Spleen (tissue), 11 donors: ENCODE measurements around the gene ARMC3. TPM values are rescaled to one million over a fixed set of nuclear protein-coding genes. Genes with fewer than 3 reads are reported as not detected.
"Not testable (repeated sequence)": the region's sequence is repeated elsewhere in the genome, so short reads cannot be mapped to it uniquely, and the experiment has no call there.

Source experiments
- DNase-seq: peaks from one replicate; pipeline ENCODE4 v3.0.0-alpha.2; 2020
- H3K27ac ChIP-seq, 8 donors: fragments of 200-600 bp; sonication (generic) in 7 of 8; 1 replicate in 4 of 8; 2 replicates in 4 of 8; pipeline versions ENCODE4 v1.5.0 to v1.8.0; 2016 to 2021; ENCODE audit warnings: inconsistent platforms in 4 of 8, mild to moderate bottlenecking in 4 of 8, moderate library complexity in 1 of 8
- H3K27me3 ChIP-seq, 7 donors: fragments of 200-600 bp; sonication (generic) in 6 of 7; replicated peaks in 1 of 7; 1 replicate in 4 of 7; 2 replicates in 3 of 7; pipeline versions ENCODE4 v1.5.0 to v1.8.0; 2016 to 2021; ENCODE audit warnings: inconsistent platforms in 3 of 7, mild to moderate bottlenecking in 1 of 7
- H3K36me3 ChIP-seq, 6 donors: fragments of 200-600 bp; sonication (generic) in 5 of 6; 1 replicate in 4 of 6; 2 replicates in 2 of 6; pipeline versions ENCODE4 v1.5.0 to v1.8.0; 2016 to 2021; ENCODE audit warnings: inconsistent platforms in 2 of 6
- H3K4me1 ChIP-seq, 6 donors: fragments of 200-600 bp; sonication (generic) in 5 of 6; 1 replicate in 3 of 6; 2 replicates in 3 of 6; pipeline versions ENCODE4 v1.5.0 to v1.8.0; 2016 to 2021; ENCODE audit warnings: inconsistent platforms in 3 of 6
- H3K4me3 ChIP-seq, 8 donors: fragments of 200-600 bp; sonication (generic) in 7 of 8; 1 replicate in 4 of 8; 2 replicates in 4 of 8; pipeline versions ENCODE4 v1.5.0 to v1.8.0; 2016 to 2021; ENCODE audit warnings: inconsistent platforms in 4 of 8, mild to moderate bottlenecking in 4 of 8, moderate library complexity in 2 of 8
- H3K9me3 ChIP-seq, 8 donors: fragments of 200-600 bp; sonication (generic) in 7 of 8; 1 replicate in 4 of 8; 2 replicates in 4 of 8; pipeline versions ENCODE4 v1.5.0 to v1.8.0; 2016 to 2021; ENCODE audit warnings: inconsistent platforms in 4 of 8
- POLR2A ChIP-seq, 3 donors: fragments of 450-650 bp; IDR thresholded peaks; one replicate each; pipeline ENCODE4 v1.5.1; 2017; ENCODE audit warnings: antibody characterized with exemption in 3 of 3, mild to moderate bottlenecking in 1 of 3
- POLR2AphosphoS5 ChIP-seq, 3 donors: sonication (generic); formaldehyde crosslinking; IDR thresholded peaks; one replicate each; pipeline ENCODE4 v1.5.1; 2017; ENCODE audit warnings: antibody characterized with exemption in 3 of 3
- WGBS, 5 donors: extraction: QIAGEN DNeasy Blood & Tissue Kit in 3 of 5; methylation state at CpG; one replicate each; pipeline versions ENCODE4 v1.1.5 to v1.1.7; 2013 to 2018; 5-methylcytosine and 5-hydroxymethylcytosine counted together
- intact Hi-C: fragments of 100-400 bp; cut with DNase I; formaldehyde crosslinking; loops from one replicate; pipeline ENCODE4 v1.15.0; 2023; ENCODE audit warnings: low total_unique reads
- polyA plus RNA-seq, 3 donors: library from polyadenylated mRNA; stranded (reverse); fragments of 200-250 nt; gene quantifications; one replicate each; pipeline ENCODE4 v1.2.1, GENCODE V29; 2013
- total RNA-seq, 7 donors: library from RNA; depleted of rRNA in 3 of 7; stranded (reverse); fragments of >200 nt in 3 of 7; fragmentation: NEBNext Ultra II Directional in 4 of 7; extraction: Animal tissue kit (Norgen Biotek cat#: 25700) in 4 of 7; gene quantifications; one replicate each; pipeline versions ENCODE4 v1.1.0 to v1.2.1, GENCODE V29; 2016 to 2021
- TF ChIP-seq, protein P1 (sequence below), 11 experiments: fragments of 200-600 bp in 7 of 11; fragments of 450-650 bp in 4 of 11; sonication (generic) in 4 of 11; IDR thresholded peaks in 8 of 11; conservative IDR thresholded peaks in 3 of 11; 1 replicate in 7 of 11; 2 replicates in 4 of 11; pipeline versions ENCODE4 v1.4.0 to v1.8.0; 2016 to 2021; ENCODE audit warnings: antibody characterized with exemption in 11 of 11, inconsistent platforms in 4 of 11, mild to moderate bottlenecking in 1 of 11
- donor health status: healthy with polysubstance abuse.
- donor health status: DM: no; HTN: no; CAD: no; lungs with moderate emphysema.
- donor health status: DM: no; HTN: no; CAD: no.
- donor health status: Bipolar disorder and iron deficiency.
- donor health status: healthy.
- donor health status: DM: no; HTN: no; CAD: no.
- donor health status: DM: yes; HTN: yes; CAD: no.

The ARMC3 gene
- total and polyA plus RNA-seq, 10 donors = 0.66 to 0.85 TPM; not detected in 8

DNA sequence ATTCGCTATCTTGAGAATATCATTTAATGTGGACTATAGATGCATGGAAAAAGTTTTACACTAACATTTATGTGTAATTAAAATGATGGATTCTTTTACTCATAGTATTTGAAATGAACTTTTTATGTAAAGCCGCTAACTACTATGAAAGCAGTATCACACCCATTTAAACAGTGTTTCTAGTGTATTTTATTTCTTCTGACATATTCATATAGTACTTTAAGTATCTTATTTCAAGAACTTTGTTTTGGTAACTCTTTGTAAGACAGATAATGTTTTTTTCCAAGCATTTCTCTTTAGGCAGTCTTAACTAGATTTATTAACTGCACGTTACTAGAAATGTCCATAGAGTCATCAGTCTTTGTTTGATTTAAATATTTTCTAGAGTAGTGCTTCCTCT is 12.5 kb upstream of the ARMC3 start:
- H3K4me3 ChIP-seq = no peak overlapping the region
- peaks cover 0 to 11% (median 0%) of the 10 kb centered on the region in 8 donors for H3K9me3 ChIP-seq
- no peak for TF ChIP-seq POLR2AphosphoS5 (IDR thresholded peaks at IDR 0.05)
- TF ChIP-seq POLR2A (IDR thresholded peaks at IDR 0.05) = no peak
- TF ChIP-seq, protein P1, sequence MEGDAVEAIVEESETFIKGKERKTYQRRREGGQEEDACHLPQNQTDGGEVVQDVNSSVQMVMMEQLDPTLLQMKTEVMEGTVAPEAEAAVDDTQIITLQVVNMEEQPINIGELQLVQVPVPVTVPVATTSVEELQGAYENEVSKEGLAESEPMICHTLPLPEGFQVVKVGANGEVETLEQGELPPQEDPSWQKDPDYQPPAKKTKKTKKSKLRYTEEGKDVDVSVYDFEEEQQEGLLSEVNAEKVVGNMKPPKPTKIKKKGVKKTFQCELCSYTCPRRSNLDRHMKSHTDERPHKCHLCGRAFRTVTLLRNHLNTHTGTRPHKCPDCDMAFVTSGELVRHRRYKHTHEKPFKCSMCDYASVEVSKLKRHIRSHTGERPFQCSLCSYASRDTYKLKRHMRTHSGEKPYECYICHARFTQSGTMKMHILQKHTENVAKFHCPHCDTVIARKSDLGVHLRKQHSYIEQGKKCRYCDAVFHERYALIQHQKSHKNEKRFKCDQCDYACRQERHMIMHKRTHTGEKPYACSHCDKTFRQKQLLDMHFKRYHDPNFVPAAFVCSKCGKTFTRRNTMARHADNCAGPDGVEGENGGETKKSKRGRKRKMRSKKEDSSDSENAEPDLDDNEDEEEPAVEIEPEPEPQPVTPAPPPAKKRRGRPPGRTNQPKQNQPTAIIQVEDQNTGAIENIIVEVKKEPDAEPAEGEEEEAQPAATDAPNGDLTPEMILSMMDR (IDR thresholded peaks at IDR 0.05 in 8 of 11, conservative IDR thresholded peaks at IDR 0.05 in 3 of 11) = no peak
- no peaks in the 10 kb centered on the region for H3K27me3 ChIP-seq
- intact Hi-C loops = no loop called here
- no peak for DNase-seq
- peaks cover 0 to 5% (median 0%) of the 10 kb centered on the region in 6 donors for H3K4me1 ChIP-seq
- no peaks in the 10 kb centered on the region for H3K36me3 ChIP-seq
- H3K27ac ChIP-seq = no peak overlapping the region
- WGBS, 5 donors = 89 to 95% (median 92%) methylated on average over 3 of the region's 3 CpGs

DNA sequence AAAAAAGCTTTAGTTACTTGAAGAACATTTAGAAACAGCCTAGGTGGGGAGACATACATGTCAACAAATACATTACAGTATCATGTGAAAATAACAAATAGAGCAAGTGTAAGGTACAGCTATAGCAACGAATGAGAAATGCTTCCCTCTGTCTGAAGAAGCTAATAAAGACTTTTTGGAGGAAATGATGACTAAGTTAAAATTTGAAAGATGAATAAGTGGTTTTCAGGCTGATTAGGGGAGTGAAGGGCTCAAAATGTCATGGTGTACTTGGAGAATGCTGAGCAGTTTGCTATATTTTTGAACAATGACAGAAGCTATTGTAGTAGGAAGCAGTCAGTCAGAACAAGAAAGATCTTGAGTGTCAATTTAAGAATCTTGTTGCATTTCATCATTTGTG is 2.8 kb upstream of the ARMC3 start:
- Histone ChIP-seq H3K4me1 (peaks cover 0 to 14% (median 10%) of the 10 kb centered on the region in 6 donors), H3K4me3 (no peak overlapping the region), H3K36me3 (no peaks in the 10 kb centered on the region), H3K9me3 (peaks cover 0 to 16% (median 8%) of the 10 kb centered on the region in 8 donors), H3K27ac (no peak overlapping the region), H3K27me3 (peaks cover 0 to 18% (median 0%) of the 10 kb centered on the region in 7 donors)
- WGBS, 5 donors = 34 to 62% (median 49%) methylated on average over 1 of the region's 1 CpG
- no peak for DNase-seq
- intact Hi-C loops = no loop called here
- TF ChIP-seq, protein P1 (IDR thresholded peaks at IDR 0.05 in 8 of 11, conservative IDR thresholded peaks at IDR 0.05 in 3 of 11) = no peak
- TF ChIP-seq POLR2A (IDR thresholded peaks at IDR 0.05) (no peak), POLR2AphosphoS5 (IDR thresholded peaks at IDR 0.05) (no peak)

DNA sequence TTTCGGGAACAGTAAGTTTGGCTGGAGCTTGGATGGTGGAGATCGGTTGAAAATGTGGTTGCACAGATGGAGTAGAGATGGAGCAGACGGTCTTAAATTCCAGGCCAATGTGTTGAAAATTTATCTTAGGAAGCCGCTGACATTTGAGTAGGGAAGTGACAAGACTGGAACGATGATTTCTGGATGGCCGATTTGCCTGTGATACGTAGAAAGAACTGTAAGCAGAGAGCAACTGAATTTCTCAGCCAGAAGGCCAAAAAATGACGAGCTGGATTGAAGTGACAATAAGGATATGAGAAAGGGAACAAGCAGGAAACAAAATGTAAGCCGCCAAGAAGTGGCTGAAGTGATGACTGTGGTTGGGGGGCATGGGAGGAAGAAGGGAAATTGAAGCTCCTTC is 687 bp upstream of the ARMC3 start:
- Histone ChIP-seq H3K27me3 (peaks cover 0 to 18% (median 0%) of the 10 kb centered on the region in 7 donors), H3K4me3 (peak overlapping the region in 3 of 8 donors; percentile 30 to 67 (median 47)), H3K9me3 (peaks cover 0 to 11% (median 3%) of the 10 kb centered on the region in 8 donors), H3K4me1 (peaks cover 0 to 19% (median 15%) of the 10 kb centered on the region in 6 donors), H3K36me3 (no peaks in the 10 kb centered on the region), H3K27ac (no peak overlapping the region)
- WGBS, 5 donors = 67 to 78% (median 76%) methylated on average over 9 of the region's 9 CpGs
- no peak for DNase-seq
- intact Hi-C loops = no loop called here
- TF ChIP-seq POLR2A (IDR thresholded peaks at IDR 0.05) (no peak), POLR2AphosphoS5 (IDR thresholded peaks at IDR 0.05) (no peak)
- TF ChIP-seq, protein P1 (IDR thresholded peaks at IDR 0.05 in 8 of 11, conservative IDR thresholded peaks at IDR 0.05 in 3 of 11) = no peak

DNA sequence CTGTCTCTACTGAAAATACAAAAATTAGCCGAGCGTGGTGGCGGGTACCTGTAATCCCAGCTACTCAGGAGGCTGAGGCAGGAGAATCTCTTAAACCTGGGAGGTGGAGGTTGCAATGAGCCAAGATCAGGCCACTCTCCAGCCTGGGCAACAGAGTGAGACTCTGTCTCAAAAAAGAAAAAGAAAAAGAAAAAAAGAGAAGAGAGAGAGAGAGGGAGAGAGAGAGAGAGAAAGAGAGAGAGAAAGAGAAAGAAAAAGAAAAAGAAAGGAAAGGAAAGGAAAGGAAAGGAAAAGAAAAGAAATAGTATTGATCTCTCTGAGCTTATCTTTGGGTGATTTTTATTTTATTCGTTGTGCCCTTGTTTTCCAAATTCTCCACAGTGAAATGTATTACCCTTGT is 1.2 kb downstream of the ARMC3 start:
- 92 to 97% (median 96%) methylated on average over 4 of the region's 4 CpGs for WGBS, 5 donors
- H3K27ac ChIP-seq, H3K9me3 ChIP-seq, H3K4me3 ChIP-seq, H3K36me3 ChIP-seq, intact Hi-C loops, DNase-seq: not testable (repeated sequence)
- Histone ChIP-seq H3K27me3 (peaks cover 0 to 18% (median 0%) of the 10 kb centered on the region in 7 donors), H3K4me1 (peaks cover 0 to 26% (median 17%) of the 10 kb centered on the region in 6 donors)

DNA sequence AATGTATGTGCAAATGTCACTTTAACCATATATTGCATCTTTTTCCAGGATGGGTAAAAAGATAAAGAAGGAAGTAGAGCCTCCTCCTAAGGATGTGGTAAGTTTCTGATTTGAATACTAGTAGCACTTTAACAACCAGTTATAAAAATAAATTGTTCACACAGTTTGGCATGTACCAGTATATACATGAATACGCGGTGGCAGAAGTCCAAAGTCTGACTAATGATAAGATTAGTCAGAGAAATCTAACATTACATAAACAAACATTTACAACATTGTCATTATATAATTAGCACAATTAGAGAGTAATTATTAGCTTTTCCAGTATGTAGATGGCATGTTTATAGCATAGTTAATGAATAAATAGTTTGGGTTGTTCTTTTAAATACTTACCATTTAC is 4.1 kb downstream of the ARMC3 start:
- no peak for DNase-seq
- Histone ChIP-seq H3K4me3 (no peak overlapping the region), H3K27ac (no peak overlapping the region), H3K9me3 (no peaks in the 10 kb centered on the region), H3K27me3 (peaks cover 0 to 15% (median 0%) of the 10 kb centered on the region in 7 donors), H3K4me1 (peaks cover 0 to 26% (median 17%) of the 10 kb centered on the region in 6 donors), H3K36me3 (no peaks in the 10 kb centered on the region)
- TF ChIP-seq, protein P1 (IDR thresholded peaks at IDR 0.05 in 8 of 11, conservative IDR thresholded peaks at IDR 0.05 in 3 of 11) = no peak
- intact Hi-C loops = no loop called here
- WGBS, 5 donors = 49 to 71% (median 69%) methylated on average over 2 of the region's 2 CpGs
